GM19324 (cell line): ENCODE results near the gene SLC9A8.
"Not testable (repeated sequence)": the region's sequence is repeated elsewhere in the genome, so short reads cannot be mapped to it uniquely, and the experiment has no call there.

Source experiments
- ATAC-seq: cut with Tn5 transposase; IDR thresholded peaks from one replicate; pipeline ENCODE4 v1.9.1; 2021; ENCODE audit warnings: mild to moderate bottlenecking, moderate library complexity; ENCODE audit not compliant: unreplicated experiment, low FRiP score

Gene SLC9A8

DNA sequence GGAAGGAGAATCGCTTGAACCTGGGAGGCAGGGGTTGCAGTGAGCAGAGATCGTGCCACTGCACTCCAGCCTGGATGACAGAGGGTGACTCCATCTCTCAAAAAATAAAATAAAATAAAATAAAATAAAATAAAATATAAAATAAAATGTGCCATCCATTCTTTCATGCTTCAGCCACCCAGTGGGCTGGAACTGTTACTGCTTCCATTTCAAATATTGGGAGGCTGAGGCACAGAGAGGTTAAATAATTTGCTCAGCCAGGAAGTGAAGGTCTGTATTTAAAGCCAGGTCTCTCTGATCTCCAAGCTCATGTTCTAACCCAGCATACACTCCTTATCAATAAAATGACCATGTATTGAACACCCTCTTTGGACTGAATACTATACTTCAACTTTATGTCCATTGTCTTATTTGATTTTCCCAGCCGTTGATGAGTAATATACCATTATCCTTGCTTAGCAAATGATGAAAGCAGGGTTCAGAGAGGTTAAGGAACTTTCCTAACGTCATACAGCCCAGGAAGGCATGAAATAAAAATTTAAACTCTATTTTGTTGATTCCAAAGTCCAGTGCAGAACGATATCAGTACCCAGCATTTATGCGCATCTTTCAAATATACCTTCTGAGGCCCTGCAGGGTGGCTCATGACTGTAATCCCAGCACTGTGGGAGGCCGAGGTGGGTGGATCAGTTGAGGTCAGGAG, 25.8 kb upstream of the SLC9A8 start:
- ATAC-seq: no peak

DNA sequence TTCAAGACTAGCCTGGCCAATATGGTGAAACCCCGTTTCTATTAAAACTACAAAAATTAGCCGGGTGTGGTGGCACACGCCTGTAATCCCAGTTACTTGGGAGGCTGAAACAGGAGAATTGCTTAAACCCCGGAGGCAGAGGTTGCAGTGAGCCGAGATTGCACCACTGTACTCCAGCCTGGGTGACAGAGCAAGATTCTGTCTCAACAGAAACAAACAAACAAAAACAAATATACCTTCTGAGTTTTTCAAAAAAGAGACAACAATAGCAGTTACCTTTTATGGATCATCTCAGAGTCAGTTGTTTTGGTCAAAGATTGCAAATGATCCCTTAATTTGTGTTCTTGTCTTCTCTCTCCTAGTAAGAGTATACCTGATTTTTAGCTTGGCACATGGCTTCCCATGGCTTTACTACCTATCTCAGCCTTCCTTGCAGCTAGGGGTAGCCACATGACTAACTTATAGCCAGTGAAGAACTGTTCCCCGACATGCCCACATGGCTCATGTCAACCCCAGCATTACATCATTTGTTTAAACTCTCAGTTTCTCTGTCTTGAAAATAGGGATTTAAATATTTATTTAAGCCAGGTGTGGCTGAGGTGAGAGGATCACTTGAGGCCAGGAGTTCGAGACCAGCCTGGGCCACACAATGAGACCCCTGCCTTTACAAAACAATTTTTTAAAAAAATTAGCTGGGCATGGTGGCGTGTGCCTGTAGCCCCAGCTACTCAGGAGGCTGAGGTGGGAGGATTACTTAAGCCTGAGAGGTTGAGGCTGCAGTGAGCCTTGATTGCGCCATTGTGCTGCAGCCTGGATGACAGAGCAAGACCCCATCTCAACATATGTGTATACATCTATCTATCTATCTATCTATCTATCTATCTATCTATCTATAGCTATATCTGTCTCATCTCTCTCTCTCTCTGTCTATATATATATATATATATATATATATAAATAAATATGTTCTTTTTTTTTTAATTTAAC, 25.0 kb upstream of the SLC9A8 start:
- no peak for ATAC-seq

DNA sequence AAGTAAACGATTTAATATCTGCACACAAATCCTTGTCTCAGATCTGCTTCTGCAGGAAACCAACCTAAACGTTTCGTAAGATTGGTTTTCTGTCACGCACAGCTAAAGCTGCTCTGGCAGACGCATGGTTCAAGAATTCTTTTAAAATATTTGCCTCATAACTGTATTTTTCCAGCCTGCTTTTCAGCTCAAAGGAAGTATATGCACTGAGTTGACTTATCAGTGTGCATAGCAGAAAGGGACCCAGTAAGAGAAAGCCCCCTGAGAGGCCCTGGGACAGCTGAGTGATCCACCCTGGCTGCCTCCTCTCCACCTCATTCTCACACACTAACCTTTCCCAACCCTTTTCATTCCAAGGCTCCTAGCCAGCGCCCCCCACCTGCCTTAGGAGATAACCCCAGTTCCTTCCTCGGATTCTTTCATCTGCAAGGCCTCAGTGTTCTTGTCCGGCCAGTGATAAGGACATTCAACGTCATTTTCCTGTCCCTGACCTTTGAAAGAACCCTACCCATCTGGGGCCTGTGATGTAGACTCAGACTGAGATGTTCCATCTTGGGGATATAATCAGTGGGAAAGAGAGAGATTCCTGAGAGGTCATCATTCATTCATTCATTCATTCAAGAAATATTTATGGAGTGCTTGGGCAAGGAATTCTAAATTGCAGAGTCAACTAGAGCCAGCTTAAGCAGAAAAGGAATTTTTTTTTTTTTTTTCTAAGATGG, 22.4 kb upstream of the SLC9A8 start:
- no peak for ATAC-seq

DNA sequence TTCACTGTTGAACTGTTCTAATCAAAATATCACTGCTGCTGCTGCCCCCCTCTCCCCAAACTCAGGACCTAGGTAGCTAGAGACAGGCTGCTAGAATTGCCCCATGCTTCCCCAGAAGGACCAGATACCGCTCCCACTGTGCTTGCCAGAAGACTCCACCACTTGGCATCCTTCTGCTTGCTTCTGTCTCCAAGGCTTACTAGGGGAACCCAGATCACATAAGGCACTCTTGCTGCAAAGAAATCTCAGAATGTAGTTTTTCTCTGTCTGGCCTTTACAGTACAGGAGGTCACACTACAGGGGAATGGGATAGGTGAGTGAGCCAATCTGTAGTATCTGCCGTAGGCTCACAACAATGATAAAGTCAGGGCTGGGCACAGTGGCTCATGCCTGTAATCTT, 21.5 kb upstream of the SLC9A8 start:
- ATAC-seq: no peak

DNA sequence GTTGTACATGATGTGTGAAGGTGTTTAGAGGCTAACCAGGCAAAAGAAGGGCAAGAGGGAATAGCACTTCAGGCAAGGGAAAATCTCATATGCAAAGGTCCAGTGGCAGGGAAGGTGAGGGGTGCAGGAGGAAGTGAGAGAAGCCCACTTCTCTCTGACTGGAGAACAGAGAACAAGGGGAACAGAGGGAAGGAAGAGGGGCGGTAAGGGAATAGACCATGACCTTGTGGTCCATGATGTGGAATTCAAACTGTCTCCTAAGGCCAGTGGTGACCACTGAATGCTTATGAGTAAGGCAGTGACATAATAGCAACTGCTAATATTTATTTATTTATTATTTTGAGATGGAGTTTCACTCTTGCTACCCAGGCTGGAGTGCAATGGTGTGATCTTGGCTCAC, 20.6 kb upstream of the SLC9A8 start:
- no peak for ATAC-seq

DNA sequence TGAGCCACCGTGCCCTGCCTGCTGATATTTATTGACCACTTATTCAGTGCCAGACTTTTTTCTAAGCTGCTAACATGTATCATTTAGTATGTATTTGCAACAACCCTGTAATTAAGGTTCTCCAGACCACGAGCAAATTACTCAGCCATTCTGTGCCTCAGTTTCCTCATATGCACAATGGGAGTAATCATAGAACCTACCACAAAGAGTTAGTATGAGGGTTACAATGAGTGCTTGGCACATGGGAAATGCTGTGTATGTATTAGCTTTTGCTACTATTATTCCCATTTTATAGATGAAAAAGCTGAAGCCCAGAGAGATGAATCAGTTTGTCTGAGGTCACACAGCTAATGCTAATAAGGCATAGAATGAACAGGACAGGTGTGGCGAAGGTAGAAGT, 20.0 kb upstream of the SLC9A8 start:
- no peak for ATAC-seq

DNA sequence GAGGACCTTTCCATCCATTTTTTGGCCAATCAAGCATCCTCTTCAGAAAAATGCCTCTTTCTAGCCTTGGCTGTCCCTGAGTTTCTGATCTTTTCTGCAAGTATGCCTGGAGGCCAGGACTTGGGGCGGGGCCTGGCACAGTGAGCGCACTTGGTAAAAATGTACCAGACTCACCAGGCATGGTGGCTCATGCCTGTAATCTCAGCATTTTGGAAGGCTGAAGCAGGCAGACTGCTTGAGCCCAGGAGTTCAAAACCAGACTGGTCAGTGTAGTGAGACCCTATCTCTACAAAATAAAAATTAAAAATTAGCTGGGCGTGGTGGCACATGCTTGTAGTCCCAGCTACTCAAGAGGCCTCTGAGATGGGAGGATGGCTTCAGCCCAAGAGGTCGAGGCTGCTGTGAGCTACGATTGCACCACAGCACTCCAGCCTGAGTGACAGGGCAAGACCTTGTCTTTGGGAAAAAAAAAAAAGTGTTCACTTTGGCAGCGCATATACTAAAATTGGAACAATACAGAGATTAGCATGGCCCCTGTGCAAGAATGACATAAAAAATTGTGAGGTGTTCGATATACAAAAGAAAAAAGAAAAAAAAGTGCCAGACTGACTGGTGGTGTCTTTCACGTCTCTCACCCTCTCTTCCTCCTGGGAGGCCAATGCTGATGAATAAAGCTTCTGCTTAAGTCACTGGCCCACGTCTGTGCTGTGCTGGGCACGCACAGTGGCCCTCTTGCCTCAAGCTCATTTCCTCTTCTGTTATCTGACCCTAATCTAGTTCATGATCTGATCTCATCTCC, 18.1 kb upstream of the SLC9A8 start:
- no peak for ATAC-seq

DNA sequence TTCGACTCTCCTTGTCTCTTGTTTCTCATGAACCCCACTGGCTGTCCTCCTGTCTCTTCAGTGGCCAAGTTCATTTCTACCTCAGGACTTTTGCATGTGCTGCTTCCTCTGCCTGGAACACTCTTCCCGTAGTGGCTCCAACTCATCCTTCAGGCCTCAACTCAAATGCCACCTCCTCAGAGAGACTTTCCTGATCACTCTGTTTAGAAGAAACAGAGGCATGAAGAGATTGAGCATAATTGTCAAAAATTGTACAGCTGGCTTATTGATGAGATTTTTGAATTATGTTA, 17.5 kb upstream of the SLC9A8 start:
- no peak for ATAC-seq

DNA sequence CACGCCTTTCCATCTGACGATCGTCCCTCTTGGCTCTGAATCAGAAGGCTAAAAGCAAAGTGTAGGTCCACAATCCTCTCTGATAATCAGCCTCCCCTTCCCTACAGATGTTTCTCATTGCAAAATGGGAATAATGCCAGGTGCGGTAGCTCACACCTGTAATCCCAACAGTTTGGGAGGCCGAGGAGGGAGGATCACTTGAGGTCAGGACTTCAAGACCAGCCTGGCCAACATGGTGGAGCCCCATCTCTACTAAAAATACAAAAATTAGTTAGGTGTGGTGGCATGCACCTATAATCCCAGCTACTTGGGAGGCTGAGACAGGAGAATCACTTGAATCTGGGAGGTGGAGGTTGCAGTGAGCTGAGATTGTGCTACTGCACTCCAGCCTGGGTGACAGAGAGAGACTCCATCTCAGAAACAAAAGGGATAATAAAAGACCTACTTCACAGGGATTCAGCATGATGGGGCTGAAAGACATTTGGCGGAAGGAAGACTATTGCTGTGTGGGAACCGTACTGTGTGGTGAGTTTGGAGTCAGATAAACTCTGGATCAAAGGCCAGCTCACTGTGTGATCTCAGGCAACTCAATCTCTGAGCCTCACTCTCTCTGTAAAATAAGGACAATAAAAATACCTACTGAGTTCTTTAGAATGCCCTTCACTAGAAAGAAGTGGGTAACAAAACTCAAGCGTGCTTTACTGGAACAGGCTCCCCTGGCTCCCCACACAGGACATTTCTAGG, 15.9 kb upstream of the SLC9A8 start:
- no peak for ATAC-seq

DNA sequence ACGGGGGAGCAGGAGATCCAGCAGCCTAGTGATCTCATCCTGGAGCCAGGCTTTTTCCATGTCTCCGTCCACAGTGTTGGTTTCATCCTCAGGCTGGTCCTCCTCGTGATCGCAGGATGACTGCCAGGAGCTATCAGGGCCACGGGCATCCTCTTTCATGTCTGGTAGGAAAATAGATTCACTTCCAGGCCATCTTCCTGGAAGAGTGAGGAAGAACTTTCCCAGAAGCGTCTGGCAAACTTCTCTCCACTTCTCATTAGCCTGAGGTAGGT, 15.3 kb upstream of the SLC9A8 start:
- no peak for ATAC-seq

DNA sequence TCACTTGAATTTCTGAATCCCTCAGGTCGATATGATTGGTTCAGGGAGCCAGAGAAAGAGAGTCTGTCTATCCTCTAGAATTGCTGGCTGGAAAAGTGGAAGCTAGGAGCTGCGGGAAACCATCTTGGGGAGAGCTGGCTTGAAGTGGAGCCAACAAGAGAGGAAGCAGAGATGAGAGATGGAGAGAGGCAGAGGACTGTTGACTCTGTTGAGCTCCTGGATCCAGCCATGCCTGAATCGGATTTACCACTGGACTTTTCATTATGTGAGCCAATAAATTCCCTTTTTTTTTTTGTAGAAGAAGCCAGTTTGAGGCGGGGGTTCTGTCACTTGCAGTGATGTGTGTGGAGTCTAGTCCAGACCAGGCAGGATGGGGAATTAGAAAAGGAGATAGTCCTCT, 13.9 kb upstream of the SLC9A8 start:
- no peak for ATAC-seq

DNA sequence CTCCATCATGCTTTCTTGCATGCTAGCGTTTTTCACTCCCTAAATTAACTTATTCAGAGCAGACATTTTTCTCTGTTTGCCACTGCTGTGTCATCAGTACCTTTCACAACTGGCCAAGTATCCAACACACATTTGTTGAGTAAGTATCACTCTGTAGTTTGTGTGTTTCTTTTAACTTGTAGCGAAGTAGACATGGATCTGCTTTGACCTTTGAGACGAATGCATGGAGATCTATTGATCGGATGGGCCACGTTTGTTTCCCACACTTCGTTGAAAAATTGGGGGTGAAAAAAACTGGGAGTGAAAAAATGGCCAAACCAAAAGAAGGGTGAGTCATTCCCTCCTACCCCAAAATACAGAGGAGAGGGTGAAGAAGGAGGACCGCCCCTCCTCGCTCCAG, 12.9 kb upstream of the SLC9A8 start:
- ATAC-seq: no peak

DNA sequence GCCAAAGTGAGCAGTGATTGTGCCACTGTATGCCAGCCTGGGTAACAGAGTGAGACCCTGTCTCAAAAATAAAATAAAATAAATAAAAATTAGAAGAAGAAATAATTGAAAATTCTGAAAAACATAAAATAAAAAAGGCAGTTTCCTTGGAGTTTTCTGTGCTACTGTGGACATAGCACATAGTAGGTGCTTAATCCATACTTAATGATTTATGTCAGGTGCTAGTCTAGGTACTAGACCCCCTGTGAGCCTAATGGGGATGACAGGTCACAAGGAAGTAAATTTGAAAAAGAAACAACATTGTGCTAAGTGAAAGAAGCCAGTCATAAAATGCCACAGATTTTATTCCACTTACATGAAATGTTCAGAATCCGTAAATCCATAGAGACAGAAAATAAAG, 9.2 kb upstream of the SLC9A8 start:
- ATAC-seq: no peak

DNA sequence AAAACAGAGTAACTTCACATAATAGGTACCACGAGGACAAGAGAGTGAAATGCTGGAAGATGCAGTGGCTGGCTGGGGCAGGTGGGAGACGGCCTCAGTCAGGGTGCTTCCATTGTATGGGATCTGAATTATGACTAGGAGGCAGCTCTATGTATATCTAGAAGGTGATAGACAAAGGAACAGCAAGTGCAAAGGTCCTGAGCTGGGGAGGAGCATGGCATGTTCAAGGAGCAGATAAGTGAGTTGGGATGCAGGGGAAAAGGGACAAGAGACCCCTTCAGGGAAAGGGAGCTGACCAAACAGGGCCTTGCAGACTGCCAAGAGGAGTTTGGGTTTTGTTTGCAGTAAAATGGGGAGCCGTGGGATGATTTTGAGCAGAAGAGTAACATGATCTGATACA, 8.3 kb upstream of the SLC9A8 start:
- ATAC-seq: no peak

DNA sequence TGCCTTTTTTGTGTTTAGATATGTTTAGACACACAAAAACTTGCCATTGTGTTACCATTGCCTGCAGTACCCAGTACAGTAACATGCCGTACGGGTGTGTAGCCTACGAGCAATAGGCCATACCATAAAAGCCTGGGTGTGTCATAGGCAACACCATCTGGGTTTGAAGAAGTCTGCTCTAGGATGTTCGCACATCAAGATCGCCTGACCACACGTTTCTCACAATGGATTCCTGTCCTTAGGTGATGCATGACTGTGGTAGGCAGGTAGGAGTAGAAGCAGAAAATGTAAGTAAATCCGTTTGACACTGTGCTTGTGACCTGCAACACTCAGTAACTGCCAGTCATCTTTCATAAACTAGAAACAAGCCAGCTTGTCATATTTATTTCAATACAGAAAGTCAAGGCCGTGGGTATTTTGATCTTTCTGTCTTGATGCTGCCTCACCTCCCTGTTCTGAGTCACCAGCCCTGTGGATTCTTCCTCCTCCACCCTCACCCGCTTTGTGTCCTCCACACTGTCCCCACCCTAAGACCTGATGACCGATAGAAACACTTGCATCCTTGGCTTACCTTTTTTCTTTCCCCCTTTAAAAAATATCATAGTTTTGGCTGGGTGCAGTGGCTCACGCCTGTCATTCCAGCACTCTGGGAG, 7.3 kb upstream of the SLC9A8 start:
- not testable (repeated sequence) for ATAC-seq

DNA sequence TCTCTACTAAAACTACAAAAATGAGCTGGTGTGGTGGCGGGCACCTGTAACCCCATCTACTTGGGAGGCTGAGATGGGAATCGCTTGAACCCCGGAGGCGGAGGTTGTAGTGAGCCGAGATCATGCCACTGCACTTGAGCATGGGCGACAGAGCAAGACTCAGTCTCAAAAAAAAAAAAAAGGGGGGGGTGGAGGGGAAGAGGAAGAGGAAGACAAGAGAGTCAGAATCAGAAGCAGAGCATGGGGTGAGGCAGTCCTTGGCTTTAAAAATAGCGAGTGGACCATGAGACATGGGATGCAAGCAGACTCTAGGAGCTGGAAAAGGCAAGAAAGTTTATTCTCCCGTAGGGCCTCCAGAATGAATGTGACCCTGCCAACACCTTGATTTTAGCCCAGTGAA, 3.9 kb upstream of the SLC9A8 start:
- ATAC-seq: no peak

DNA sequence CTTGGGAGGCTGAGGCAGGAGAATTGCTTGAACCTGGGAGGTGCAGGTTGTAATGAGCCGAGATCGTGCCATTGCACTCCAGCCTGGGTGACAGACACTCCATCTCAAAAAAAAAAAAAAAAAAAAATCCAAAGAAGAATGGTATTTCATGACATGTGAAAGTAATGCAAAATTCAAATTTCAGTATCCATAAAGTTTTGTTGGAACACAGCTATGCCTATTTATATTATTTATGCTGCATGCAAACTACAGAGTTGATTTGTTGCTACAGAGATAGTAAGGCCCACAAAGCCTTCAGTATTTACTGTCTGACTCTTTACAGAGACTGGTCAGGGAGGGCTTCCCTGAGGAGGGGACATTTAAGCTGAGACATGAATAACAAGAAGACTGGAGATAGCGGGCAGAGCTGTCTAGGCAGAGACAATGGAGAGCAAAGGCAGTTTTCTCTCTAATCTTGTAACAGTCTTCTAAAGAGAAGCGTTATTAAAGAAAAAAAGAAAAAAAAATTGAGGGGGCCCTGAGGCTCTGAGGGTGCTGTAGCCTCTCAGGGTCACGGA, 2.7 kb upstream of the SLC9A8 start:
- ATAC-seq: no peak

DNA sequence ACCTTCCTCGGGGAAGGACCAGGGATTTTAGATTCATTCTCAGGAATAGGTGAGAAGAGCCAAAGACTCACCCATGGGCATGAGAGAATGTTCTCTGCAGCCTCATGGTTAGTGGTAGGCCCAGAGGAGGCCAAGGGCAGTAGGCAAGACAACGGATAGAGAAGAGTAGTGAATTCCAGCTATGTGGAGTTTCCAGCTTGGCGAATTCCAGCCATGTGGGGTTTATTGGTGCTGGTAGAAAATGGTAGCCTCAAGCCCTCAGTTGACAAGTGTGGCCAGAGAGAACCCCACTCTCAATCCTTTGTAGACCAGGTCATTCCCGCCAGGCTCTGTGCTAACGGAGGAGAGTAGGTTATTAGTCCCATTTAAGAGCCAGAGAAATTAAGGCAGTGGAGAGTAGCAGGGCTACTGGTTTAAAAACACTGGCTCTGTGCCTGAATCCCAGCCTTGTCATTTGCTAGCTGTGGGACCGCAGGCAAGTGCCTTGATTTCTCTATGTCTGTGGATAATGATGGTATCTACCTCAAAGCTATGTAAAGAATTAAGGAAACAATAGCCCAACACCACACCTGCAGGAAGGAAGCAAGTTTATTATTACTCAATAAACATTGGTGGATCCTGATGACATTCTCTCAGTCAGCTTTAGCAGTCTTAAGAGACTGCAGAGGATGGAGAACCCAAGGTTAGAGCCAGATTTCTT, 2.0 kb upstream of the SLC9A8 start:
- ATAC-seq: no peak
